GM18499 (cell line): Measurements from ENCODE around the gene PCDHB9.
"Not testable (repeated sequence)": the region's sequence is repeated elsewhere in the genome, so short reads cannot be mapped to it uniquely, and the experiment has no call there.

Source experiments
- ATAC-seq: cut with Tn5 transposase; IDR thresholded peaks from one replicate; pipeline ENCODE4 v1.9.1; 2021; ENCODE audit warnings: moderate number of reproducible peaks; ENCODE audit not compliant: insufficient read depth, unreplicated experiment

The PCDHB9 gene

DNA sequence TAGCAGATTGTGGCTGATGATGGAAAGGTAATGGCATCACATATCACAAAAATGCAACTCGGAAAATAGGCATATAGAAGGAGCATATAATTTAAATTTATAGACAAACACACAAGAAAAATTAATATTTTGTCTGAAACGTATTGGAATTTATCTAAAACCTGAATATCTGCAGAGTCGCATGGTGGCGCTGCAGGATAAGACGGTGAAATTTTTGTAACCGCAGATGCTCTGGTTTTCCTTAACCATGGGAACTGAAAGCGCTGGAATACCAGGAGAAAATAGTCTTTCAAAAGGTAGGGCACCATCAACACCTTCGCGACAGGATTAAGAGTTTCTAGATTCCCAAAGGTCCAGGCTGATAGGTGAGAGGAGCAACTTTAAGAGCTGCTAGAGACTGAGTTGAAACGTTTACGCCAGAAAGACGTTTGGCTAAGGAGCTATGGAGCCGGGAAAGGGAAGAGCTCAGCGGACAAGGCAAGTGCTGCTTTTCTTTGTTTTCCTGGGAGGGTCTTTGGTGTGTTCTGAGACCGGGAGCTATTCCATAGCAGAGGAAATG, 47.2 kb downstream of the PCDHB9 start:
- ATAC-seq, result no peak

DNA sequence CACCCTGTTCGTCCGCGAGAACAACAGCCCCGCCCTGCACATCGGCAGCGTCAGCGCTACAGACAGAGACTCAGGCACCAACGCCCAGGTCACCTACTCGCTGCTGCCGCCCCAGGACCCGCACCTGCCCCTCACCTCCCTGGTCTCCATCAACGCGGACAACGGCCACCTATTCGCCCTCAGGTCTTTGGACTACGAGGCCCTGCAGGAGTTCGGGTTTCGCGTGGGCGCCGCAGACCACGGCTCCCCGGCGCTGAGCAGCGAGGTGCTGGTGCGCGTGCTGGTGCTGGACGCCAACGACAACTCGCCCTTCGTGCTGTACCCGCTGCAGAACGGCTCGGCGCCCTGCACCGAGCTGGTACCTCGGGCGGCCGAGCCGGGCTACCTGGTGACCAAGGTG, 49.0 kb downstream of the PCDHB9 start:
- ATAC-seq, result not testable (repeated sequence)

- ATAC-seq, result no peak
Measured at GRCh38 chr5:141236516-141237313, 49.8 kb downstream of the PCDHB9 start.
